Smooth muscle cell of bladder (primary cell): ENCODE results near the gene PLA2G3. TPM values are rescaled to one million over a fixed set of nuclear protein-coding genes. Genes with fewer than 3 reads are reported as not detected.

Experiments used
- total RNA-seq: library from RNA; depleted of rRNA; stranded (reverse); fragments of >200 nt; gene quantifications from 2 replicates; pipeline ENCODE4 v1.2.3, GENCODE V29; 2014

The PLA2G3 gene, protein sequence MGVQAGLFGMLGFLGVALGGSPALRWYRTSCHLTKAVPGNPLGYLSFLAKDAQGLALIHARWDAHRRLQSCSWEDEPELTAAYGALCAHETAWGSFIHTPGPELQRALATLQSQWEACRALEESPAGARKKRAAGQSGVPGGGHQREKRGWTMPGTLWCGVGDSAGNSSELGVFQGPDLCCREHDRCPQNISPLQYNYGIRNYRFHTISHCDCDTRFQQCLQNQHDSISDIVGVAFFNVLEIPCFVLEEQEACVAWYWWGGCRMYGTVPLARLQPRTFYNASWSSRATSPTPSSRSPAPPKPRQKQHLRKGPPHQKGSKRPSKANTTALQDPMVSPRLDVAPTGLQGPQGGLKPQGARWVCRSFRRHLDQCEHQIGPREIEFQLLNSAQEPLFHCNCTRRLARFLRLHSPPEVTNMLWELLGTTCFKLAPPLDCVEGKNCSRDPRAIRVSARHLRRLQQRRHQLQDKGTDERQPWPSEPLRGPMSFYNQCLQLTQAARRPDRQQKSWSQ
- total RNA-seq = 0.57 TPM in 1 of 2 replicates, not detected in the other

DNA sequence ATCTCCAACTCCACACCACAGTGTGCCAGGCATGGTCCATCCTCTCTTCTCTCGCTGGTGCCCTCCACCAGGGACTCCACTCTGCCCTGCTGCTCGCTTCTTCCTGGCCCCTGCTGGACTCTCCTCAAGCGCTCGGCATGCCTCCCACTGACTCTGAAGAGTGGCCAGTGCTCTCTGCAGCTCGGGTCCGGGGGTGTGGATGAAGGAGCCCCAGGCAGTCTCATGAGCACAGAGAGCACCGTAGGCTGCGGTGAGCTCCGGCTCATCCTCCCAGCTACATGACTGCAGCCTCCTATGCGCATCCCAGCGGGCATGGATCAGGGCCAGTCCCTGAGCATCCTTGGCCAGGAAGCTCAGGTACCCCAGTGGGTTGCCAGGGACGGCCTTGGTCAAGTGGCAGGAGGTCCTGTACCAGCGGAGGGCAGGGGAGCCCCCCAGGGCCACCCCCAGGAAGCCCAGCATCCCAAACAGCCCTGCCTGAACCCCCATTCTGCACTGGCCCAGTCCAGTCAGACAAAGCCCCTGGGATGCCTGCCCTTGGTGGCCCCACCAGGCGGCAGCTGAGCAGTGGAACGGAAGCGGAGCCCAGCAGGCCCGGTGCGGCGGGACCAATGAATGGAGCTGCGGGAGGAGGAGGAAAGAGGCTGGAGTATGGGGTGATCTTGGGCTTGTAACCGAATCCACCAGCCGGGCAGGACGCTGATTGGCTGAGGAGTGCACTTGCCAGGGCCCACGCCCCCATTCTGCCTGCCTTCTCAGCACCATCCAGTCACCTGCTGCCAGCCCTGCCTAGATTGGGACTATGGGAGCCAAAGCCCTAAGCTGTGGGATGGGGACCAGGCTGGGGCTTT lies at the start of gene PLA2G3:
Gene PLA2G3, minus strand, starts transcription at position 643 of the 851 bp plus-strand sequence. Its CDS starts 154 bp downstream, at position 489.

DNA sequence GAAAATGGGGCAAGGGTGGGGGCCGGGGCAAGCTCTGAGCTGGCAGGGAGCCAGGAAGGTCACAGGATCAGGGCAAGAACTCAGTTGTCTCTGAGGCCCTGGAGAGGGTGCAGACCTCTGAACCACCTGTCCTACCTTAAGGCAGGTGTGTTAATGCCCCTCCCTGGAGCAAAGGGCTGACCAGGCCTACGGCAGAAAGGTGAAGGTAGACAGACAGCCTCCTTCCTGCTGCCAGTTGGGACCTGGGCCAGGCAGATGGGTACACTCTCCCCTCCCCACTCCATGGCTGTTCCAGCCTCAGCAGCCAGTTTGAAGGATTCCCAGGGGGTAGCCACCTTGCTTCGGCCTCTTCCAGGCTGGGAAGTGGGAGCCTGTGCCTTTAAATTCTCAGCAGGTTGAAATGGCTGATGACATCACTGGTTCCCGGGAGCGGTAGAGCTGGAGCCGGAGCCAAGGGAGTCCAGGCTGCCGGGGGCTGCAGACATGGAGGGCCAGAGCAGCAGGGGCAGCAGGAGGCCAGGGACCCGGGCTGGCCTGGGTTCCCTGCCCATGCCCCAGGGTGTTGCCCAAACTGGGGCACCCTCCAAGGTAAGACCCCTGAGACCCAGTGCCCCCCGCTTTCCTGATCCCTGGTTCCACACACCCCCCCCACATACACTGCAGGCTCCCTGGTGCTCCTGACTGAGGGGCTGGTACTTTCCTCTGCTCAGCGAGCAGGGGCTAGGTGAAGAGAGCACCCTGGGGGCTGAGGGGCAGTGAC lies 17.6 kb downstream of the PLA2G3 start, which contains the start of gene INPP5J:
Gene INPP5J, plus strand, starts transcription at position 435 of the 760 bp plus-strand sequence. Its CDS starts 49 bp downstream, at position 484.

DNA sequence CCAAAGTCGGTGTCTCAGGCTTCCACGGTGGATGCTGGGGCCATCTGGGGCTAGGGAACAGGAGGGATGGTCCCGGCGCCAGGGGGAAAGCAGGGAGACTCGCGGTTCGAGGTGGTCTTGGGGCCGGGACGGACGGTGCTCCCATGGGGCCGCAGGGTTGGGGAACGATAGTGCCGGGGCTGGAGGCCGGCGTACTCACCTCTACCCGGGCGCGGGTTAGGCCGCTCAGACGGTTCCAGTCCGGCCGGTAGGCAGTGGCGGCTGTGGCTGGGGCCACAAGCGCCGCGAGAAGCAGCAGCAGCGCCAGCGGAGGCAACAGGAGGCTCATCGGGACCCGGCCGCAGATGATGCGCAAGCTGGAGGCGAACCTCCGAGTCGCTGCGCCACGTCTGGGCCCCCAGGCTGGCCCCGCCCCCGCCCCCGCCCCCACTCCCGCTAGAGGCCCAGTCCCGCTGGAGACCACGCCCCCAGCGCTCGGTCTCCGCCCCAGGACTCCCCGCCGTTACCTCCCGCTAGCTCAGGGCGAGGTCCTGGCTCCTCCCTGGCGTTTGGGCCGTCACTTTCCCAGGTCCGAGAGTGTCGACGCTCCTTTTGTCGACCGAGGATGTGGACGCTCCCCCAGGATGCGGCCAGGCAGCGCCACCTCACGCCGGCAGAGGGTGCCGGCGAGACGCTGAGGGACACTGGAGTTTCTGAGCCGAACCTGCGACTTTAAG lies 33.0 kb downstream of the PLA2G3 start, which contains the start of gene SELENOM:
Gene SELENOM, minus strand, starts transcription at position 391 of the 716 bp plus-strand sequence. Its CDS starts 63 bp downstream, at position 328.

Other genes with a start within 250 kb of the PLA2G3 start
- 11.6 and 11.7 TPM in 2 replicates for gene MORC2, start 171.7 kb downstream of the PLA2G3 start, total RNA-seq
- gene TUG1, start 171.2 kb downstream of the PLA2G3 start, total RNA-seq = 27.3 and 28.3 TPM in 2 replicates
- 80.2 and 108 TPM in 2 replicates for gene SMTN, start 59.2 kb downstream of the PLA2G3 start, total RNA-seq
- 171 and 196 TPM in 2 replicates for gene SELENOM, start 32.9 kb downstream of the PLA2G3 start, total RNA-seq
- 0.09 and 0.14 TPM in 2 replicates for gene INPP5J, start 17.5 kb downstream of the PLA2G3 start, total RNA-seq
- 26.3 and 31.9 TPM in 2 replicates for gene RNF185, start 19.7 kb upstream of the PLA2G3 start, total RNA-seq
- 17.2 and 36.0 TPM in 2 replicates for gene LIMK2, start 71.8 kb upstream of the PLA2G3 start, total RNA-seq
- 32.2 and 33.8 TPM in 2 replicates for gene PIK3IP1, start 152.0 kb upstream of the PLA2G3 start, total RNA-seq
- 9.2 and 11.0 TPM in 2 replicates for gene PATZ1, start 205.8 kb upstream of the PLA2G3 start, total RNA-seq